WTC11 (cell line): ENCODE data around the gene TNC. TPM values are rescaled to one million over a fixed set of nuclear protein-coding genes. Genes with fewer than 3 reads are reported as not detected.

Source experiments
- ATAC-seq: fragments of 200-7000 bp; cut with Tn5 transposase; 2 replicates; pipeline ENCODE4 v1.10.0; 2021; ENCODE audit warnings: mild to moderate bottlenecking, moderate library complexity
- CTCF ChIA-PET: fragments of 300-600 bp; sonication (Branson Sonifier 250); formaldehyde crosslinking; loops from one replicate; lab custom pipeline; 2021; ENCODE audit warnings: antibody characterized with exemption; lab: Charles Lee
- POLR2A ChIA-PET: fragments of 350-600 bp; sonication (Branson Sonifier 250); formaldehyde crosslinking; loops from one replicate; lab custom pipeline; 2021; ENCODE audit warnings: antibody characterized with exemption; lab: Charles Lee
- DNase-seq: peaks from one replicate; pipeline ENCODE4 v3.0.0; 2021; ENCODE audit warnings: low spot score
- H3K27ac Mint-ChIP-seq: 2 replicates; pipeline ENCODE4 v1.8.0; 2021; ENCODE audit warnings: mixed read lengths
- H3K27me3 Mint-ChIP-seq: 2 replicates; pipeline ENCODE4 v1.8.0; 2021; ENCODE audit warnings: low read depth, mild to moderate bottlenecking, moderate library complexity, mixed read lengths
- H3K36me3 Mint-ChIP-seq: 2 replicates; pipeline ENCODE4 v1.8.0; 2021; ENCODE audit warnings: mixed read lengths
- H3K4me1 Mint-ChIP-seq: 2 replicates; pipeline ENCODE4 v1.8.0; 2022; ENCODE audit warnings: mixed read lengths
- H3K4me3 Mint-ChIP-seq: 2 replicates; pipeline ENCODE4 v1.8.0; 2021; ENCODE audit warnings: mild to moderate bottlenecking, moderate library complexity, mixed read lengths
- H3K9me3 Mint-ChIP-seq: 2 replicates; pipeline ENCODE4 v1.8.0; 2021; ENCODE audit warnings: mixed read lengths
- ARID4B ChIP-seq: sonication (generic); formaldehyde crosslinking; IDR thresholded peaks from 2 replicates; pipeline ENCODE4 v1.8.0; 2023; ENCODE audit warnings: missing genetic modification reagents, mild to moderate bottlenecking, borderline replicate concordance
- ATF2 ChIP-seq: sonication (generic); formaldehyde crosslinking; IDR thresholded peaks from 2 replicates; pipeline ENCODE4 v1.8.1; 2022; ENCODE audit warnings: low read depth, missing genetic modification reagents, borderline replicate concordance
- CREM ChIP-seq: sonication (generic); formaldehyde crosslinking; IDR thresholded peaks from 2 replicates; pipeline ENCODE4 v1.8.1; 2022; ENCODE audit warnings: mild to moderate bottlenecking, missing genetic modification reagents, moderate library complexity
- EMX1 ChIP-seq: fragments of 250-450 bp; sonication (Bioruptor Pico); IDR thresholded peaks from 2 replicates; pipeline ENCODE4 v1.8.0; 2021; ENCODE audit warnings: mild to moderate bottlenecking
- GABPB1 ChIP-seq: sonication (generic); formaldehyde crosslinking; IDR thresholded peaks from 2 replicates; pipeline ENCODE4 v1.8.1; 2023; ENCODE audit warnings: mild to moderate bottlenecking, missing genetic modification reagents
- HMGA2 ChIP-seq: fragments of 250-450 bp; sonication (Bioruptor Pico); IDR thresholded peaks from 2 replicates; pipeline ENCODE4 v1.4.0; 2021; ENCODE audit warnings: mild to moderate bottlenecking, moderate library complexity
- IRF2 ChIP-seq: sonication (generic); formaldehyde crosslinking; IDR thresholded peaks from 2 replicates; pipeline ENCODE4 v1.8.0; 2022; ENCODE audit warnings: low read depth, missing genetic modification reagents, borderline replicate concordance
- KAT7 ChIP-seq: sonication (generic); formaldehyde crosslinking; IDR thresholded peaks from 2 replicates; pipeline ENCODE4 v1.8.1; 2023; ENCODE audit warnings: missing genetic modification reagents, mild to moderate bottlenecking, borderline replicate concordance
- MAX ChIP-seq: sonication (generic); formaldehyde crosslinking; IDR thresholded peaks from 2 replicates; pipeline ENCODE4 v1.8.0; 2022; ENCODE audit warnings: mild to moderate bottlenecking, missing genetic modification reagents
- MLX ChIP-seq: sonication (generic); formaldehyde crosslinking; IDR thresholded peaks from 2 replicates; pipeline ENCODE4 v1.8.1; 2023; ENCODE audit warnings: mild to moderate bottlenecking, missing genetic modification reagents, moderate library complexity
- MYBL2 ChIP-seq: sonication (generic); formaldehyde crosslinking; IDR thresholded peaks from 2 replicates; pipeline ENCODE4 v1.8.1; 2023; ENCODE audit warnings: mild to moderate bottlenecking, moderate library complexity, missing genetic modification reagents
- NFE2L1 ChIP-seq: sonication (generic); formaldehyde crosslinking; IDR thresholded peaks from 2 replicates; pipeline ENCODE4 v1.8.1; 2023; ENCODE audit warnings: missing genetic modification reagents
- PRDM15 ChIP-seq: sonication (generic); formaldehyde crosslinking; IDR thresholded peaks from 2 replicates; pipeline ENCODE4 v1.8.0; 2022; ENCODE audit warnings: missing genetic modification reagents
- SP1 ChIP-seq: sonication (generic); formaldehyde crosslinking; conservative IDR thresholded peaks from 2 replicates; pipeline ENCODE4 v1.8.1; 2022; ENCODE audit warnings: missing genetic modification reagents
- TCF7 ChIP-seq: sonication (generic); formaldehyde crosslinking; IDR thresholded peaks from 2 replicates; pipeline ENCODE4 v1.8.0; 2022; ENCODE audit warnings: mild to moderate bottlenecking, low read depth, missing genetic modification reagents, moderate library complexity
- TEAD4 ChIP-seq: sonication (generic); formaldehyde crosslinking; IDR thresholded peaks from 2 replicates; pipeline ENCODE4 v1.8.0; 2022; ENCODE audit warnings: mild to moderate bottlenecking, missing genetic modification reagents
- USF1 ChIP-seq: sonication (generic); formaldehyde crosslinking; IDR thresholded peaks from 2 replicates; pipeline ENCODE4 v1.8.0; 2022; ENCODE audit warnings: mild to moderate bottlenecking, missing genetic modification reagents
- ZBTB43 ChIP-seq: sonication (generic); formaldehyde crosslinking; IDR thresholded peaks from 2 replicates; pipeline ENCODE4 v1.8.1; 2023; ENCODE audit warnings: mild to moderate bottlenecking, missing genetic modification reagents
- ZNF263 ChIP-seq: sonication (generic); formaldehyde crosslinking; IDR thresholded peaks from 2 replicates; pipeline ENCODE4 v1.8.1; 2022; ENCODE audit warnings: low read depth, mild to moderate bottlenecking, moderate library complexity, missing genetic modification reagents
- ZNF423 ChIP-seq: fragments of 250-450 bp; sonication (Bioruptor Pico); IDR thresholded peaks from 2 replicates; pipeline ENCODE4 v2.1.2; 2022; ENCODE audit warnings: mild to moderate bottlenecking, moderate library complexity
- ZNF671 ChIP-seq: fragments of 250-450 bp; sonication (Bioruptor Pico); IDR thresholded peaks from 2 replicates; pipeline ENCODE4 v1.8.0; 2021; ENCODE audit warnings: mild to moderate bottlenecking
- total RNA-seq: library from RNA; stranded (reverse); gene quantifications from 3 replicates; pipeline ENCODE4 v1.2.3, GENCODE V29; 2021

The TNC gene
- total RNA-seq, 1 experiment from 2014 or later = 4.5 TPM

GRCh38 chr9:115058684-115059315 lies 59.2 kb downstream of the TNC start (continued):
- TF ChIP-seq SP1 (CRISPR knock-in tag) (no peak), TEAD4 (CRISPR knock-in tag) (no peak), NFE2L1 (CRISPR knock-in tag) (no peak)

GRCh38 chr9:115058175-115058574 lies 59.8 kb downstream of the TNC start:
- no peaks in the 10 kb centered on the region for H3K9me3 Mint-ChIP-seq
- no peaks in the 10 kb centered on the region for H3K36me3 Mint-ChIP-seq
- no peak for TF ChIP-seq ZNF263 (CRISPR knock-in tag)
- no peak for TF ChIP-seq MAX (CRISPR knock-in tag)
- no peak for TF ChIP-seq ZNF423 (CRISPR knock-in tag)
- no peak for TF ChIP-seq HMGA2 (CRISPR knock-in tag)
- no peak for TF ChIP-seq ZBTB43
- no peak for TF ChIP-seq ARID4B
- no peak for TF ChIP-seq MYBL2 (CRISPR knock-in tag)
- no peak for TF ChIP-seq EMX1 (CRISPR knock-in tag)
- TF ChIP-seq GABPB1 = no peak
- no peak for TF ChIP-seq TCF7 (CRISPR knock-in tag)
- no peak for TF ChIP-seq ATF2 (CRISPR knock-in tag)
- TF ChIP-seq KAT7 = no peak
- no peak for TF ChIP-seq MLX (CRISPR knock-in tag)
- TF ChIP-seq ZNF671 (CRISPR knock-in tag) = no peak
- no peak for TF ChIP-seq USF1 (CRISPR knock-in tag)
- no peak for TF ChIP-seq PRDM15 (CRISPR knock-in tag)
- TF ChIP-seq CREM = no peak
- TF ChIP-seq IRF2 = no peak
- TF ChIP-seq, all 79 proteins: peak for 0
- DNase-seq = no peak
- Mint-ChIP-seq H3K4me1 (peaks cover 6% of the 10 kb centered on the region), H3K27ac (no peak overlapping the region), H3K4me3 (no peak overlapping the region), H3K27me3 (peaks cover 8% of the 10 kb centered on the region)
- no peak for ATAC-seq
- CTCF ChIA-PET = no interaction called here
- POLR2A ChIA-PET = no interaction called here
